Smooth muscle cell of bladder (primary cell): Measurements from ENCODE around the gene ST8SIA6. TPM values are rescaled to one million over a fixed set of nuclear protein-coding genes. Genes with fewer than 3 reads are reported as not detected.

Experiments used
- total RNA-seq: library from RNA; depleted of rRNA; stranded (reverse); fragments of >200 nt; gene quantifications from 2 replicates; pipeline ENCODE4 v1.2.3, GENCODE V29; 2014

The ST8SIA6 gene
- total RNA-seq = not detected in 2 replicates

DNA sequence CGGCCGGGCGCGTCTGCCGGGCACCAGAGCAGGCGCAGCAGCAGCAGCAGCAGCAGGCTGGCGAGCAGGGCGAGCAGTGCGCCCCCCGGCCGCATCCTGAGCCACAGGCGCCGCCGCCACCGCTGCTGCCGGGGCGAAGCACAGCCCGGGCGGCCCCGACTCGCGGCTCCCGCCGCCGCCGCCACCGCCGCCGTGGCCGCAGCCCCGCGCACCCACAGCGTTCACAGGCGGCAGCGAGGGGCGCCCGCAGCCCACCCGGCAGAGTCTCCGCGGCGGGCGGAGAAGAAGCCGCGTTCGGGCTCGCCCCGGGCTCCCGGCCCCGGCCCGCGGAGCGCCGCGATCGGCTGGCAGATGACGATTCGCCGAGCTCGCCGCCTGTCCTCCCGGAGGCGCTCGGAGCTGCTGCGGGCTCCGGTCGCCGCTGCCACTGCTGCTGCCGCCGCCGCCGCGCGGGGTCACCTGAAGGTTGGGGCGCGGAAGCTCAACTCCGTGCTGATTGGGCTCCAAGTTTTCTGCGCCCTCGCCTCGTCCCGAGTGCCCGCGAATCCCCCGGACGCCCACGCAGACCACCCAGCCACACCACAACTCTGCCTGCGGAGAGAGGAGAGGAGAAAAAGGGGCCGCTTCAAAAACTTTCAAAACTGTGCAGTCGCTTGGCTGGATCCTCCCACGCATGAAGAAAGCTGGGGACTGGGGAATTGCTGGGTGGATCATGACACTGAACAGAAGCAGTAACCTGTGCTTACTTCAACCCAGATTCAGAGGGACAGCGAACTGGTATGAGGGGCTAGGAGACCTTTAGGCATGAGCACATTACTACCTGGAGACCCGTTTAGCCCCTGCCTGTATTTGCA is at the start of gene ST8SIA6:
Gene ST8SIA6, minus strand, starts transcription at position 435 of the 854 bp plus-strand sequence. Its CDS starts 340 bp downstream, at position 95.

Other genes with a start within 250 kb of the ST8SIA6 start
- 3,843 and 4,185 TPM in 2 replicates for gene VIM, start 226.4 kb downstream of the ST8SIA6 start, total RNA-seq
- gene HACD1, start 162.8 kb upstream of the ST8SIA6 start, total RNA-seq = 24.7 and 41.5 TPM in 2 replicates
- 16.4 and 19.9 TPM in 2 replicates for gene STAM, start 189.6 kb upstream of the ST8SIA6 start, total RNA-seq